Neural progenitor cell (in vitro differentiated cells): ENCODE results near the gene TPM1.

Experiments used
- EZH2phosphoT487 ChIP-seq: fragments of 200-600 bp; sonication (generic); IDR thresholded peaks from 2 replicates; pipeline ENCODE4 v1.6.1; 2017; ENCODE audit warnings: antibody characterized with exemption
- TF ChIP-seq, protein P1 (sequence below): fragments of 200-600 bp; sonication (generic); IDR thresholded peaks from 2 replicates; pipeline ENCODE4 v1.5.1; 2017; ENCODE audit warnings: antibody characterized with exemption, mild to moderate bottlenecking

DNA sequence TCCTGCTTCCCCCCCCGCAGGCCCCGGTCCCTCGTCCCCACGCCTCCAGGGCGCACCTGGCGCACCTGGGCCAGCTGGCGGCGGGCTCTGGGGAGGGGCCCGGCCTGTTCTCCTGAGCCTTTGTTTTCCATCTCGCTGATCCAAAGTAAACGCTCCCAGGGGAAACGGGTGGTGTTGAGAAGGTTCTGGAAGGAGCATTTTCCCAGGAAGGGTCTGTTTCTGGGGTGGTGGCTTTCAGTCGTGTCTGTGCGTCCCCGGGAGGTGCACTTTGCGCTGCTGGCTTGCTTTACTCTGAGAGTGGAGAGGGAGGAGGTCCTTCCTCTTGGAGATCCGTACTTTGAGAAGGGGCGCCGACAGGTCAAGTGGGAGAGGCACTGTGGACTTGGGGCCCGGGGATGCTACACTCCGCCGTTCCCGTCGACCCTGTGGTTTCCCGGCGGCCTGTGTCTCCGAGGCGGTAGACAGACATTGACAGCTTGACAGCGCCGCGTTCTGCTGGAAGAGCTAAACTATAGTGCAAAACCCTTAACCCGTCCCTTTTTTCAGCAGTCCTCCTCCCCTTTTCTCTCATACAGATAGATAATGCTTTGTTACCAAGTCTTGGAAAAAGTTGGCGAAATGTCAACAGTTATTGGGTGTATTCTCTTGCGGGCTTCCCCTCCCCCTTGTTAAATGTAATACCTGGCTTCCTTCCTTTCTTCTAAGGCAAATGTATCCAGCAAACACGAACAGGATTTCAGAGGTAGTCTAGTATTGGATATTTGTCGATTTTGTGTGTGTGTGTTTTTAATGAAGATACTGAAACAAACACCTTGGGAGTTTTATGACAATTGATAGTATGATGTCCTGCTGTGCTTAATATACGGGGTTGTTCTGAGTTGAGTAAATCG, 6.5 kb downstream of the TPM1 start:
- TF ChIP-seq, protein P1, sequence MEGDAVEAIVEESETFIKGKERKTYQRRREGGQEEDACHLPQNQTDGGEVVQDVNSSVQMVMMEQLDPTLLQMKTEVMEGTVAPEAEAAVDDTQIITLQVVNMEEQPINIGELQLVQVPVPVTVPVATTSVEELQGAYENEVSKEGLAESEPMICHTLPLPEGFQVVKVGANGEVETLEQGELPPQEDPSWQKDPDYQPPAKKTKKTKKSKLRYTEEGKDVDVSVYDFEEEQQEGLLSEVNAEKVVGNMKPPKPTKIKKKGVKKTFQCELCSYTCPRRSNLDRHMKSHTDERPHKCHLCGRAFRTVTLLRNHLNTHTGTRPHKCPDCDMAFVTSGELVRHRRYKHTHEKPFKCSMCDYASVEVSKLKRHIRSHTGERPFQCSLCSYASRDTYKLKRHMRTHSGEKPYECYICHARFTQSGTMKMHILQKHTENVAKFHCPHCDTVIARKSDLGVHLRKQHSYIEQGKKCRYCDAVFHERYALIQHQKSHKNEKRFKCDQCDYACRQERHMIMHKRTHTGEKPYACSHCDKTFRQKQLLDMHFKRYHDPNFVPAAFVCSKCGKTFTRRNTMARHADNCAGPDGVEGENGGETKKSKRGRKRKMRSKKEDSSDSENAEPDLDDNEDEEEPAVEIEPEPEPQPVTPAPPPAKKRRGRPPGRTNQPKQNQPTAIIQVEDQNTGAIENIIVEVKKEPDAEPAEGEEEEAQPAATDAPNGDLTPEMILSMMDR, result no peak
- no peak for TF ChIP-seq EZH2phosphoT487
